Left ventricle myocardium inferior (tissue), 1 donor: ENCODE measurements around the gene MRPS7. TPM values are rescaled to one million over a fixed set of nuclear protein-coding genes. Genes with fewer than 3 reads are reported as not detected.

Experiments used
- DNase-seq: peaks from one replicate; pipeline ENCODE4 v3.0.0-alpha.2; 2020
- H3K27ac ChIP-seq: fragments of 200-600 bp; replicated peaks from 2 replicates; pipeline ENCODE4 v1.8.0; 2021
- H3K27me3 ChIP-seq: fragments of 200-600 bp; 2 replicates; pipeline ENCODE4 v1.8.0; 2021; ENCODE audit warnings: low read depth
- H3K36me3 ChIP-seq: fragments of 200-600 bp; 2 replicates; pipeline ENCODE4 v1.8.0; 2021
- H3K4me1 ChIP-seq: fragments of 200-600 bp; 2 replicates; pipeline ENCODE4 v1.8.0; 2021
- H3K4me3 ChIP-seq: fragments of 200-600 bp; 2 replicates; pipeline ENCODE4 v1.8.0; 2021; ENCODE audit warnings: mild to moderate bottlenecking, moderate library complexity
- H3K9me3 ChIP-seq: fragments of 200-600 bp; replicated peaks from 2 replicates; pipeline ENCODE4 v1.8.0; 2021
- intact Hi-C: fragments of 100-400 bp; cut with micrococcal nuclease; formaldehyde crosslinking; loops from one replicate; pipeline ENCODE4 v1.11.0; 2022
- total RNA-seq: library from RNA; stranded (reverse); fragmentation: NEBNext Ultra II Directional; extraction: Animal tissue kit (Norgen Biotek cat#: 25700); gene quantifications from one replicate; pipeline ENCODE4 v1.2.1, GENCODE V29; 2021
- TF ChIP-seq, protein P1 (sequence below): fragments of 200-600 bp; IDR thresholded peaks from 2 replicates; pipeline ENCODE4 v1.8.0; 2021; ENCODE audit warnings: antibody characterized with exemption, mild to moderate bottlenecking, borderline replicate concordance
- donor health status: DM: no; HTN: yes; CAD: no; lungs with severe emphysema.

MRPS7 gene
- total RNA-seq, 1 donor from 2014 or later: 115 TPM

DNA sequence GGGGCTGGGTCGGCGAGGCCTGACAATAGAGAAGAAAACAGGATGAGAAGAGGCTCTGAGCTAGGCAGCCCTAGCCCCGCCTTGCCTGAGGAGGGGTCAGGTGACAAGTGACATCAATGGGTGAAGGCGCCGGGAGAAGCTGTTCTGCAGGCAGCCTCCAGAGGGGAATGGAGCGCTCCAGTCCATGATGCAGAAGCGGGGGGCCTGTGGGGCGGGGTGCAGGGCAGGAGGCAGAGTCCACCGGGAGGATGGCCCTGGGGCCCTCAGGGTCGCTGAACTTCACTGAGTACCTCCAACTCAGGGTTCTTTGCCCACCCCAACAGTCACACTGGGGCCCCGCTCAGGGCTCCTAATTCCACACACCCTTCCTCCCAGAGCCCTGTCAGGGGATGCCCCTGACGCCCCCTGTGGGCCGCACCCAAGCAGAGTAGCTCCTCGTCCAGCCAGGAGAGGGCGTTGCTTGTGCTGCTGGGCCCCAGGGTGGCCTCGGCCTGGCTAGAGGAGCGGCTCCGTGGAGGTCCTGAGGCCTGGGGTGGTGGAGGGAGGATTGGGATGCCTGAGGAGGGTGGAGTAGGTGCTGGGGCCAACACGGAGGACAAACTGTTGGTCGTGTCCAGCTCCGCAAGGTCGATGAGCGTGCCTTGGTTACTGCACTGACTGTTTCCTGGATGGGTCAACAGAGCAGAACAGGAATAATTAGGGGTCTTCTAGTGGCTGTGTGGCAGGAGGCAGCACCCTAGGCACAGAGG lies 21.1 kb upstream of the MRPS7 start:
- H3K27me3 ChIP-seq: no peaks in the 10 kb centered on the region
- H3K9me3 ChIP-seq: no peaks in the 10 kb centered on the region
- peaks cover 98% of the 10 kb centered on the region for H3K36me3 ChIP-seq
- peaks cover 44% of the 10 kb centered on the region for H3K4me1 ChIP-seq
- no peak overlapping the region for H3K4me3 ChIP-seq
- TF ChIP-seq, protein P1, sequence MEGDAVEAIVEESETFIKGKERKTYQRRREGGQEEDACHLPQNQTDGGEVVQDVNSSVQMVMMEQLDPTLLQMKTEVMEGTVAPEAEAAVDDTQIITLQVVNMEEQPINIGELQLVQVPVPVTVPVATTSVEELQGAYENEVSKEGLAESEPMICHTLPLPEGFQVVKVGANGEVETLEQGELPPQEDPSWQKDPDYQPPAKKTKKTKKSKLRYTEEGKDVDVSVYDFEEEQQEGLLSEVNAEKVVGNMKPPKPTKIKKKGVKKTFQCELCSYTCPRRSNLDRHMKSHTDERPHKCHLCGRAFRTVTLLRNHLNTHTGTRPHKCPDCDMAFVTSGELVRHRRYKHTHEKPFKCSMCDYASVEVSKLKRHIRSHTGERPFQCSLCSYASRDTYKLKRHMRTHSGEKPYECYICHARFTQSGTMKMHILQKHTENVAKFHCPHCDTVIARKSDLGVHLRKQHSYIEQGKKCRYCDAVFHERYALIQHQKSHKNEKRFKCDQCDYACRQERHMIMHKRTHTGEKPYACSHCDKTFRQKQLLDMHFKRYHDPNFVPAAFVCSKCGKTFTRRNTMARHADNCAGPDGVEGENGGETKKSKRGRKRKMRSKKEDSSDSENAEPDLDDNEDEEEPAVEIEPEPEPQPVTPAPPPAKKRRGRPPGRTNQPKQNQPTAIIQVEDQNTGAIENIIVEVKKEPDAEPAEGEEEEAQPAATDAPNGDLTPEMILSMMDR: peak; percentile 48
- no peak overlapping the region for H3K27ac ChIP-seq
- intact Hi-C loops: no loop called here
- DNase-seq: no peak

DNA sequence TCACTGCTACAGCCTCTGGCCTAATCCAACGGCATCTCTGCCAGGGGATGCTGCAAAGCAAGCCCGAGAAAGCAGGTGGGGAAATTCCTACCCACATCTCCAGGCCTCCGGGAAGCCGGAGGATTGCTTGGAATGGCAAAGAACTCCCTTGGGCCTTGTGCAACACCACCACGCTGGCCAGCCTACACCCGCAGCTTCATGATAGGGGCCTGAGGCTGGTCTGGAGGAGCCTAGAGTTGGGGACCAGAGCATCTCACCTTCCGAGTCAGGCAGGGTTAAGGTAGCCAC lies 20.6 kb upstream of the MRPS7 start:
- Histone ChIP-seq H3K9me3 (no peaks in the 10 kb centered on the region), H3K4me1 (peaks cover 44% of the 10 kb centered on the region), H3K27me3 (no peaks in the 10 kb centered on the region), H3K27ac (no peak overlapping the region), H3K4me3 (no peak overlapping the region), H3K36me3 (peaks cover 98% of the 10 kb centered on the region)
- DNase-seq: no peak
- TF ChIP-seq, protein P1: no peak
- intact Hi-C loops: no loop called here

DNA sequence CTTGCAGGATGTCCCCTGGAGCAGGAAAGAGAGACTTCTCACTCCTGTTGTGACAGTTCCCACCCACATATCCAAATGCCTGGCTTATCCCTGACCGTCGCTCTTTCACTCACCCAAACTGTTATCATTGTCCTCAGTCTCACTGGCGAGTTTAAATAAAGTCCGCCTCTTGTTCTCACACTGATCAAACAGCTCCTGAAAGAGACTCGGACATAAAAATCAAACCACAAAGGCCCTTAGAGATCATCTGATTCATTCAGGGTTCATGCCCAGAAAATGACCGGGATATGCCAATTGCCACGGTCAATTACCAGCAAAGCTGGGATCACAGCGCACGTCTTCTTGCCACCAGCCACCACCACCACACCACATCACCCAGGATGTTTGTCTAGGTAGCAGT lies 20.2 kb upstream of the MRPS7 start:
- no peak for DNase-seq
- TF ChIP-seq, protein P1: no peak
- H3K4me1 ChIP-seq: peaks cover 42% of the 10 kb centered on the region
- intact Hi-C loops: no loop called here
- H3K27me3 ChIP-seq: no peaks in the 10 kb centered on the region
- H3K36me3 ChIP-seq: peaks cover 98% of the 10 kb centered on the region
- H3K4me3 ChIP-seq: no peak overlapping the region
- no peaks in the 10 kb centered on the region for H3K9me3 ChIP-seq
- no peak overlapping the region for H3K27ac ChIP-seq

DNA sequence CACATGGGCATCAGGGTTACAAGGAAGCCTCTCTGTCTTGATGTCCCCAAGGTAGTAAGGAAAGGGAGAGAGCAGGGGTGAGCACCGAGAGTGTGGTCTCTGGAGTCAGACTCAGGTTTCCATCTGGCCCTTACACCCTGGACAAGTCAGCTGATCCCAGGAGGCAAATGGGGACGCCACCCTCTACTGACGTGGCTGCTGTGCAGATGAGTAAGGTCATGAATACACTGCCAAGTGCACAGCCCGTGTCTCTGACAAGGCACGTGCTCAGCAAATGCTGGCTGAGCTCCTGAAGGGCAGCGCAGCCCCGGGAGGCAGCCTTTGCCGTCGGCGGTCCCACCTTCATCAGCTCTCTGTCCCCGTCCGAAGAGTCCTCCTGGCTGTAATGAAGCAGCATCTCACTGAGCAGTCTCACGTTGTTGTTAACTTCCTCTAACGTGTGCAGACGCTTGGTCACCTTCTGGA lies 19.7 kb upstream of the MRPS7 start:
- H3K4me3 ChIP-seq: no peak overlapping the region
- H3K9me3 ChIP-seq: no peaks in the 10 kb centered on the region
- TF ChIP-seq, protein P1: no peak
- H3K4me1 ChIP-seq: peaks cover 36% of the 10 kb centered on the region
- intact Hi-C loops: no loop called here
- no peak overlapping the region for H3K27ac ChIP-seq
- DNase-seq: no peak
- peaks cover 96% of the 10 kb centered on the region for H3K36me3 ChIP-seq
- H3K27me3 ChIP-seq: no peaks in the 10 kb centered on the region

DNA sequence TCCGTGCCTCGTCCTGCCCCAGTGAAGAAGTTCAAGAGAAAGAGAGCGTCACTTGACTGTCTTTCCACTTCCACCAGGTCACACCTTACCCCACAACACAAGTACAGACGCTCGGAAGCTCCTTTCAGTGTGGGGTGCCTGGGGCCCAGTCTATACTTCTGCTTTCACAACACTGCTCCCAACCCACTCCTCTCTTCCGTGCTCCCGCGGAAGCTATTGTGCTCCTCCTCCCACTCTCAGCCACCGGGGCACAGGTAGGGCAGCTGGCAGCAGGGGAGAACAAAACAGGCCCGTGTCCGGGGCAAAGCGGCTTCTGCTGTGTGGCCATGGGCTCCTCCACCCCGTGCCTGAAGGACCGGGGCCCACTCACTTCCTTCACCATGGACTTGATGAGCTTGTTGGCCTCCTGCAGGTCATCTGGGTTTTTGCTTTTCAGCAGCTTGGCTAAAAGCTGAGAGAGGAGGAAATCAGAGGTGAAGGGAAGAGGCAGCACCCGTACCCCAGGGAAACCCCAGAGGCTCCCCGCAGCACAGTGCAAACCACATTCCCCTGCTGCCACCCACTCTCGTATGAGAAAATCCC lies 19.1 kb upstream of the MRPS7 start:
- Histone ChIP-seq H3K36me3 (peaks cover 90% of the 10 kb centered on the region), H3K27ac (no peak overlapping the region)
- TF ChIP-seq, protein P1: no peak

More for the DNA sequence above, 19.1 kb upstream of the MRPS7 start:
- Histone ChIP-seq H3K4me1 (peaks cover 31% of the 10 kb centered on the region), H3K9me3 (no peaks in the 10 kb centered on the region), H3K4me3 (no peak overlapping the region), H3K27me3 (no peaks in the 10 kb centered on the region)
- intact Hi-C loops: no loop called here
- DNase-seq: no peak
